PFSK-1 (cell line): ENCODE data around the gene GPR153.

ENCODE experiments used
- FOXP2 ChIP-seq: optimal IDR thresholded peaks from 2 replicates; pipeline ENCODE3; 2011; ENCODE audit warnings: borderline replicate concordance, control low read depth, inconsistent platforms; ENCODE audit not compliant: insufficient read depth; ENCODE audit errors: extremely low read length, extremely low read depth
- POLR2AphosphoS5 ChIP-seq: IDR thresholded peaks from 2 replicates; pipeline ENCODE4 v1.6.1; 2012; ENCODE audit warnings: low read depth, mild to moderate bottlenecking, control low read depth, low read length, moderate library complexity
- SIN3A ChIP-seq: IDR thresholded peaks from 2 replicates; pipeline ENCODE4 v1.6.1; 2012; ENCODE audit warnings: mild to moderate bottlenecking, low read length, moderate library complexity, borderline replicate concordance; ENCODE audit not compliant: insufficient read depth
- TAF1 ChIP-seq: IDR thresholded peaks from 2 replicates; pipeline ENCODE4 v1.6.1; 2012; ENCODE audit warnings: low read length, control low read depth, borderline replicate concordance; ENCODE audit not compliant: insufficient read depth
- TF ChIP-seq, protein P1 (sequence below), 2 experiments: IDR thresholded peaks; 2 replicates each; pipeline versions ENCODE4 v1.6.1 to v1.8.0; 2011 to 2012; ENCODE audit warnings: low read depth in 2 of 2, low read length in 2 of 2, control low read depth in 1 of 2, inconsistent platforms in 1 of 2, mild to moderate bottlenecking in 1 of 2, moderate library complexity in 1 of 2; ENCODE audit not compliant: insufficient read depth in 1 of 2

The GPR153 gene

DNA sequence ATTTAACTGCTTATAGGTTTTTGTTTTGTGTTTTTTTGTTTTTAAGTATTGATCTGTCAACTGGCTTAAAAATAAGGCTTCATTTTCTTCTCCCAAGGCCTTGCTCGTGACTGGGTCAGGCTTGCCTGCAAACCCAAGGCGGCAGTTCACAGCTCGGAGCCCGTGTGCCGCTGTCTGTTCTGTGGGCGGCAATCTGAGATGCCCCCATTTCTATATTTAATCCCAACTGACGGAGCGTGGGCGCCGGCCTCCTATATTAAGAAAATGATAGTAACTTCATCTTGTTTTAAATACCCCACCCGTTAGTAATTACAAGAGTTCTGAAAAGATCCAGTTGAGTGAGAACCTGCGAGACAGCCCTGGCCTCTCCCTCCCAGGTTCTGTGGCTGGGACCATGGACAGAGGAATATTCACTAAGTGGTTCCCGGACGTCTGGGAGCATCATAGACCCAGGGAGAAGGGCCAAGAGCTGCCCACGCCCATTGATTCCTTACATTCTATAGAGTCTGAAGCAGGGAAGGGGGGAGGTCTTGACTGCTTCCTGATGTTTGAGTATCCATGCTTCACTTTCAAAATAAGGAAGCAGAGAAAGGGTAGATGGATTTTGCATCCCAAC, 42.6 kb upstream of the GPR153 start:
- TF ChIP-seq FOXP2 (no peak), TAF1 (no peak), SIN3A (no peak)
- TF ChIP-seq, protein P1, sequence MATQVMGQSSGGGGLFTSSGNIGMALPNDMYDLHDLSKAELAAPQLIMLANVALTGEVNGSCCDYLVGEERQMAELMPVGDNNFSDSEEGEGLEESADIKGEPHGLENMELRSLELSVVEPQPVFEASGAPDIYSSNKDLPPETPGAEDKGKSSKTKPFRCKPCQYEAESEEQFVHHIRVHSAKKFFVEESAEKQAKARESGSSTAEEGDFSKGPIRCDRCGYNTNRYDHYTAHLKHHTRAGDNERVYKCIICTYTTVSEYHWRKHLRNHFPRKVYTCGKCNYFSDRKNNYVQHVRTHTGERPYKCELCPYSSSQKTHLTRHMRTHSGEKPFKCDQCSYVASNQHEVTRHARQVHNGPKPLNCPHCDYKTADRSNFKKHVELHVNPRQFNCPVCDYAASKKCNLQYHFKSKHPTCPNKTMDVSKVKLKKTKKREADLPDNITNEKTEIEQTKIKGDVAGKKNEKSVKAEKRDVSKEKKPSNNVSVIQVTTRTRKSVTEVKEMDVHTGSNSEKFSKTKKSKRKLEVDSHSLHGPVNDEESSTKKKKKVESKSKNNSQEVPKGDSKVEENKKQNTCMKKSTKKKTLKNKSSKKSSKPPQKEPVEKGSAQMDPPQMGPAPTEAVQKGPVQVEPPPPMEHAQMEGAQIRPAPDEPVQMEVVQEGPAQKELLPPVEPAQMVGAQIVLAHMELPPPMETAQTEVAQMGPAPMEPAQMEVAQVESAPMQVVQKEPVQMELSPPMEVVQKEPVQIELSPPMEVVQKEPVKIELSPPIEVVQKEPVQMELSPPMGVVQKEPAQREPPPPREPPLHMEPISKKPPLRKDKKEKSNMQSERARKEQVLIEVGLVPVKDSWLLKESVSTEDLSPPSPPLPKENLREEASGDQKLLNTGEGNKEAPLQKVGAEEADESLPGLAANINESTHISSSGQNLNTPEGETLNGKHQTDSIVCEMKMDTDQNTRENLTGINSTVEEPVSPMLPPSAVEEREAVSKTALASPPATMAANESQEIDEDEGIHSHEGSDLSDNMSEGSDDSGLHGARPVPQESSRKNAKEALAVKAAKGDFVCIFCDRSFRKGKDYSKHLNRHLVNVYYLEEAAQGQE (IDR thresholded peaks at IDR 0.05; ENCODE audit: insufficient read depth in 1 of 2, low read depth in 2 of 2, low read length in 2 of 2): peak in 1 of 2 experiments; percentile 84; a peak in 2 of 4 replicates

DNA sequence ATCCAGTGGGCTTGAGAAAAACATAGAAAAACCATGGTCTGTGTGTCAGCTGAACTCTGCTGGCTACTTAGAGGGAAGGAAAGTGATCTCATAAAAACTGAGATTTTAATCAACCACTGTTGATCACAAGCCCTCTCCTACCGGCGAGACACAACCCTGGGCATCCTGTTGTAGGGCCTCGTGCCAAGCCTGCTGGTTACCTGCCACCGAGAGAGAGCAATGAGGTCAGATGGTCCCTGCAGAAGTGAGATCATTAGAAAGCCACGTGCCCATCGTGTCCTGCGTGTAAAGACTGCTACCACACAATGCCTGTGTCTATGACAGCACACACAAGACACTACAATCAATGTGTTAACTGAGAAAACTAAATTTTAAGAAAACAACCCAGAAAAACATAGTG, 41.7 kb upstream of the GPR153 start:
- no peak for TF ChIP-seq POLR2AphosphoS5

DNA sequence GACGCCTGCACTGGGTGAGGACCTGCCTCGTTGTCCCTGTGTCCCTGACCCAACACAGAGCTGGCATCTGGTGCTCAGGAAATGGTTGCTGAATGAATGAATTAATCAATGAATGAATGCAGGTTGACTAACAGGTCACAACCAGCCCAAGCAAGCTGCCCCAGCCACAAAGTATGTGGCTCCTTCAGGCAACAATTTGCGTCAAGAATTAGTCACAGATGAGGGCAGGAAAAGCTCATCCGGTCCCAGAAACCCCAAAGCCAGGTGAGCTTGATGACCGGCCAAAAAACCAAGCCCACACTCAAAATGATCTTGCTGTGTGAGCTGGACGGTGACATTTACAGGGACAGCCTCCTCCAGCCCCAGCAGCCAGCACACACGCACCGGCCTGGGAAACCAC, 40.6 kb upstream of the GPR153 start:
- no peak for TF ChIP-seq TAF1
- TF ChIP-seq SIN3A: no peak
- TF ChIP-seq, protein P1 (IDR thresholded peaks at IDR 0.05; ENCODE audit: insufficient read depth in 1 of 2, low read depth in 2 of 2, low read length in 2 of 2): no peak
- no peak for TF ChIP-seq FOXP2
- no peak for TF ChIP-seq POLR2AphosphoS5

DNA sequence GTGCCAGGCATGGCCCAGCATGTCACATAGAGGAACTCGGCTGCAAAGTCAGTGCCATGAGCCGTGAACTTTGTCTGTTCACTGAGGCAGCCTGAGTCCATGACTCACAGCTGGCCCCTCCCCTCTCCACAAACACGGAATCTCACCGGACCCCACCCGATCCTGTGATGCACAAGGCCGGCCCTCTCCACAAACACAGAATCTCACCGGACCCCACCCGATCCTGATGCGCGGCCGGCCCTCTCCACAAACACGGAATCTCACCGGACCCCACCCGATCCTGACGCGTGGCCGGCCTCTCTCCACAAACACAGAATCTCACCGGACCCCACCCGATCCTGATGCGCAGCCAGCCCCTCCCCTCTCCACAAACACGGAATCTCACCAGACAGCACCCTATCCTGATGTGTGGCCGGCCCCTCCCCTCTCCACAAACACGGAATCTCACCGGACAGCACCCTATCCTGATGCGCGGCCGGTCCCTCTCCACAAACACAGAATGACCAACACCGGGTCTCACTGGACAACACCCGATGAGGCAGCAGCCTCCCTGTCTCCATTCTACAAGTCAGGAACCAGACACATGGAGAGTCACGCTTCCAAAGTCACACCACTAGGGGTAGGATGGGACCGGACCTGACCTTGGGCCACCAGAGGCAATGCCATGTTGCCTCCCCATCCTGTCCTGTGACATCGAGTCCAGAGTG, 39.6 kb upstream of the GPR153 start:
- TF ChIP-seq SIN3A (no peak), POLR2AphosphoS5 (no peak), TAF1 (no peak), FOXP2 (no peak)
- TF ChIP-seq, protein P1 (IDR thresholded peaks at IDR 0.05; ENCODE audit: insufficient read depth in 1 of 2, low read depth in 2 of 2, low read length in 2 of 2): no peak

DNA sequence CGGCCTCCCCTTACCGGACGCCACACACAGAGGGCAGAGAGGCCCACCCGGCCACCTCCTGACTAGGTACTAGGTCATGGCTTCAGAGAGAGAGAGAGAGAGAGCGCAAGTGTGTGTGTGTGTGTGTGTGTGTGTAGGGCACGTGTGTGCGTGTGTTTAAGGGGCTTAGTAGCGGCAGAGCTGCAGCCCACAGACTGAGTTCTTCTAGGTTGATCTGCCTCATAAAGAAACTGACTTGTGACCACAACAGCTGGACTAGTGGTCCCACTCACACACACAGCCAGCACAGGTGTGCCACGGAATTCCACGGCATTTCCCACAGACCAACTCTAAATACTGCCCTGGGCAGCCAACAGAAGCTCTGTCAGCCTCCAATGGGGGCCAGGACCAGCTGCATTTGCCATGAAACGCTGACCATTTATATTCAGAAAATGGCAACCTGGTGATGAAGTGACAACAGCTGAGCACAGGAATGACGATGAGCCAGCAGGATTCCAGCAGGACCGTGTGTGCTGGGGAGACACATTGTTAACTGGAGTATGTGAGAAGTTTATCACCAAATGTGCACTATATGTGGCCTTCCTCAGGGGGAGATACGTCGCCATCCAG, 38.8 kb upstream of the GPR153 start:
- TF ChIP-seq POLR2AphosphoS5 (no peak), FOXP2 (no peak)

DNA sequence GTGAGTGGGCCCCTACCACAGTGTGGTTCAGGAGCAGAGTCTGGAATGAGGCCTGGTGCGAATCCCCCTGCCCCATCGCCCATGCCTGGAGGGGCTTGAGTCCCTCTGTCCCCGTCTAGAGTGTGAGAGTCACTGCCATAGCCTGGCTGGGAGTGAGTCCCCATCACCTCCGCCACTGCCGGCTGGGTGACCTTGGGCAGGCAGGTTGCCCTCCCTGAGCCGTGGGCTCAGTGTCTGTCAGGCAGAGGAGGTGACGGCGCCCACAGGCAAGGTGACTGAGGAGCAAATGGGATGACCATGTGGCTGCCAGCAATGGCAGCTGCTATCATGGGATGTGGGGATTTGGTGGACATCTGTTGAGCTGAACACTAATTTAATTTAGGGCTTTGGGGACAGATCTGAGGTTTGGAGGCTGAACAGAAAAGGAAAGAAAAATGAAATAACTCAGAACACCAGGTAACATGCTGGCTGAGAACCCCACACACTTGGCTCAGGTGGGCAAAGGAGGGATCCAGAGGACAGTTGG, 38.1 kb upstream of the GPR153 start:
- no peak for TF ChIP-seq SIN3A
- no peak for TF ChIP-seq FOXP2
- TF ChIP-seq, protein P1 (IDR thresholded peaks at IDR 0.05; ENCODE audit: insufficient read depth in 1 of 2, low read depth in 2 of 2, low read length in 2 of 2): no peak
- no peak for TF ChIP-seq TAF1
